HL-60/S4 treated with retinoic acid at 250 ng/mL for 4 days and 3 days (cell line): ENCODE results near the gene PARD3.

Source experiments
- in situ Hi-C: fragments of 300-500 bp; cut with MboI; formaldehyde crosslinking; loops from 2 replicates; pipeline ENCODE4 v1.7.0; 2022; ENCODE audit warnings: low sequenced_read_pairs

Gene PARD3

GRCh38 chr10:34104829-34105572, 710.1 kb downstream of the PARD3 start:
- in situ Hi-C loops, result no loop called here

- in situ Hi-C loops, result no loop called here
Measured at GRCh38 chr10:34102893-34103506, 712.1 kb downstream of the PARD3 start.

- in situ Hi-C loops, result no loop called here
Measured at GRCh38 chr10:34102237-34102673, 712.8 kb downstream of the PARD3 start.

GRCh38 chr10:34101001-34101400, 714.1 kb downstream of the PARD3 start:
- in situ Hi-C loops, result no loop called here

- in situ Hi-C loops, result no loop called here
Measured at GRCh38 chr10:34098821-34099567, 716.1 kb downstream of the PARD3 start.

GRCh38 chr10:34097682-34098081, 717.4 kb downstream of the PARD3 start:
- in situ Hi-C loops, result no loop called here

GRCh38 chr10:34094961-34095360, 720.1 kb downstream of the PARD3 start:
- in situ Hi-C loops, result no loop called here

- in situ Hi-C loops, result no loop called here
Measured at GRCh38 chr10:34094146-34094696, 720.9 kb downstream of the PARD3 start.

- in situ Hi-C loops, result no loop called here
Measured at GRCh38 chr10:34092891-34093290, 722.2 kb downstream of the PARD3 start.

- in situ Hi-C loops, result no loop called here
Measured at GRCh38 chr10:34091635-34092195, 723.4 kb downstream of the PARD3 start.

GRCh38 chr10:34089253-34089652, 725.8 kb downstream of the PARD3 start:
- in situ Hi-C loops, result no loop called here

GRCh38 chr10:34088208-34088794, 726.8 kb downstream of the PARD3 start:
- in situ Hi-C loops, result no loop called here

GRCh38 chr10:34087095-34087418, 728.0 kb downstream of the PARD3 start:
- in situ Hi-C loops, result no loop called here

- in situ Hi-C loops, result no loop called here
Measured at GRCh38 chr10:34083567-34083966, 731.5 kb downstream of the PARD3 start.

GRCh38 chr10:34081948-34082347, 733.1 kb downstream of the PARD3 start:
- in situ Hi-C loops, result no loop called here

- in situ Hi-C loops, result no loop called here
Measured at GRCh38 chr10:34081347-34081743, 733.8 kb downstream of the PARD3 start.

GRCh38 chr10:34080485-34081346, 734.4 kb downstream of the PARD3 start:
- in situ Hi-C loops, result no loop called here

GRCh38 chr10:34079702-34080484, 735.2 kb downstream of the PARD3 start:
- in situ Hi-C loops, result no loop called here

- in situ Hi-C loops, result no loop called here
Measured at GRCh38 chr10:34078745-34079470, 736.2 kb downstream of the PARD3 start.
